ENCODE results near the gene ALLC. TPM values are rescaled to one million over a fixed set of nuclear protein-coding genes. Genes with fewer than 3 reads are reported as not detected.

Gene ALLC
- total and polyA plus RNA-seq, 9 of the 15 experiments (the other 6 are each of a cell fraction or from before 2014, with no cell fraction given): not detected

DNA sequence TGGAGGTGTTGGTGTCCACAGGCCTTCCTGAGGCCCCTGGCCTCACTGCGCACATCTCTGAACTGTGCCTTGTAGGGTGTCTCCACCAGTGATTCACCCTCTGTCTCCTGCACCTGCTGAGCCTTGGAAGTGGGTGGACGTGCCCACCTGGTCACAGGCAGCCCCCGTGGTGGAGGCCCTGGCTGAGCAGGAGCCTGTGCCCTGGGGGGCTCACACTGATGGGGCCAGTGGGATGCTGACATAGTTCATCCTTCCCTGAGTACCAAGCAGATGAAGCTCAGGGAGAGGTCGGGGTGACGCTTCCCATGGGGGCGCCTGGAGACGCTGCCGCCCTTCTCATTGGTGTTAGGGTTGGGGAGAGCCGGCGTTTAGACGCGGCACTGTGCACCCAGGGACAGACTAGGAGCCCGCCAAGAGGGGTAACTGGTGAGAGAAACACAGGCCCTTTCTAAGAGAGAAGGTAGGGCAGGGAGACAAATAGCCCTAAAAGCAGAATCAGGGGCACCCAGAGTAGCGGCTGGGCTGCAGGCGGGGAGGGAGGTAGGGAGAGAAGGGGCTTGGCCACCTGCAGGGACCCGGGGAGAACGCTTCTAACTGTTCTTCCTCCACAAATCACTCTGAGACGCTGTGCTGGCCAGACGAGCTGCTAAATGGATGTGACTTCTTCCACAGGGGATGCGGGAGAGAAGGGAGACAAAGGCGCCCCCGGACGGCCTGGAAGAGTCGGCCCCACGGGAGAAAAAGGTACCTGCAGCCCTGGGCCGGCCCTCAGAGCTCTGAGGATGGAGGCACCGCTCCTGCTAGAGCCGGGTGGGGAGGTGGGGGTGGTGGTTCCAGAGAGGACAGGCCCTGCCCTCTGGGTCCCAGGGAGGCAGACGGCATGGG is 45.1 kb upstream of the ALLC start:
- CTCF ChIA-PET (ENCODE audit: low intra/inter-chr PET ratio): no interaction called here
- Histone ChIP-seq H3K9me1 (ENCODE audit: control insufficient read depth, insufficient read depth, low read length) (no peaks in the 10 kb centered on the region), H3K36me3 (ENCODE audit: control insufficient read depth, insufficient read depth, low read length) (no peaks in the 10 kb centered on the region), H3K9ac (ENCODE audit: insufficient read depth in 1 of 2, low read depth in 2 of 2, low read length in 2 of 2) (no peak overlapping the region), H3K27me3 (ENCODE audit: control insufficient read depth in 2 of 2, insufficient read depth in 2 of 2, low read length in 2 of 2) (0 out of 5 replicates have a peak, but pooled peaks cover 0 to 5% of the 10 kb centered on the region in 2 experiments), H3K4me1 (replicated peaks in 1 of 2; ENCODE audit: control insufficient read depth in 2 of 2, insufficient read depth in 2 of 2, low read length in 2 of 2) (peaks cover 0 to 6% of the 10 kb centered on the region in 2 experiments; a peak in 2 of 5 replicates), H3K4me2 (ENCODE audit: insufficient read depth, low read length) (no peak overlapping the region), H4K20me1 (replicated peaks; ENCODE audit: control insufficient read depth, insufficient read depth, low read length) (no peaks in the 10 kb centered on the region), H2AFZ (ENCODE audit: low read depth, low read length) (no peak overlapping the region), H3K79me2 (ENCODE audit: control insufficient read depth, insufficient read depth, low read length) (no peaks in the 10 kb centered on the region), H3K9me3 (replicated peaks; ENCODE audit: control insufficient read depth, insufficient read depth, low read depth, low read length) (peaks cover 2% of the 10 kb centered on the region), H3K4me3 (no peak overlapping the region), H3K27ac (ENCODE audit: extremely low read depth, low read depth, low read length) (no peak overlapping the region)
- intact Hi-C loops (cut with micrococcal nuclease): no loop called here
- in situ Hi-C loops (cut with MboI): no loop called here
- no peak for DNase-seq (ENCODE audit: extremely low read depth in 1 of 4, low spot score in 3 of 4)
- 20% methylated on average over 26 of the region's 29 CpGs for WGBS (ENCODE audit: insufficient coverage, low coverage, missing lambda C conversion rate)
- FAIRE-seq: no peak
- BruUV-seq (replicated peaks): no TSS peak
- ATAC-seq: no peak
- POLR2A ChIA-PET: interaction anchor here (1.0 kb wide), 1 partner anchor 69 kb away, joined by 3 read pairs; no protein-coding TSS in a partner anchor
- TF ChIP-seq TRIM28 (IDR thresholded peaks at IDR 0.05): no peak
- no peak for TF ChIP-seq NFXL1 (CRISPR knock-in tag; IDR thresholded peaks at IDR 0.05)
- TF ChIP-seq YBX1 (IDR thresholded peaks at IDR 0.05): no peak
- no peak for TF ChIP-seq POLR2B (IDR thresholded peaks at IDR 0.05; ENCODE audit: low read depth, partially characterized antibody)
- TF ChIP-seq HCFC1 (IDR thresholded peaks at IDR 0.05; ENCODE audit: low read depth, low read length): no peak
- TF ChIP-seq, protein P1, sequence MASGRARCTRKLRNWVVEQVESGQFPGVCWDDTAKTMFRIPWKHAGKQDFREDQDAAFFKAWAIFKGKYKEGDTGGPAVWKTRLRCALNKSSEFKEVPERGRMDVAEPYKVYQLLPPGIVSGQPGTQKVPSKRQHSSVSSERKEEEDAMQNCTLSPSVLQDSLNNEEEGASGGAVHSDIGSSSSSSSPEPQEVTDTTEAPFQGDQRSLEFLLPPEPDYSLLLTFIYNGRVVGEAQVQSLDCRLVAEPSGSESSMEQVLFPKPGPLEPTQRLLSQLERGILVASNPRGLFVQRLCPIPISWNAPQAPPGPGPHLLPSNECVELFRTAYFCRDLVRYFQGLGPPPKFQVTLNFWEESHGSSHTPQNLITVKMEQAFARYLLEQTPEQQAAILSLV (tag; IDR thresholded peaks at IDR 0.05): no peak
- no peak for TF ChIP-seq SP1 (CRISPR knock-in tag; IDR thresholded peaks at IDR 0.05)
- TF ChIP-seq CC2D1A (IDR thresholded peaks at IDR 0.05): no peak
- TF ChIP-seq, protein P2, sequence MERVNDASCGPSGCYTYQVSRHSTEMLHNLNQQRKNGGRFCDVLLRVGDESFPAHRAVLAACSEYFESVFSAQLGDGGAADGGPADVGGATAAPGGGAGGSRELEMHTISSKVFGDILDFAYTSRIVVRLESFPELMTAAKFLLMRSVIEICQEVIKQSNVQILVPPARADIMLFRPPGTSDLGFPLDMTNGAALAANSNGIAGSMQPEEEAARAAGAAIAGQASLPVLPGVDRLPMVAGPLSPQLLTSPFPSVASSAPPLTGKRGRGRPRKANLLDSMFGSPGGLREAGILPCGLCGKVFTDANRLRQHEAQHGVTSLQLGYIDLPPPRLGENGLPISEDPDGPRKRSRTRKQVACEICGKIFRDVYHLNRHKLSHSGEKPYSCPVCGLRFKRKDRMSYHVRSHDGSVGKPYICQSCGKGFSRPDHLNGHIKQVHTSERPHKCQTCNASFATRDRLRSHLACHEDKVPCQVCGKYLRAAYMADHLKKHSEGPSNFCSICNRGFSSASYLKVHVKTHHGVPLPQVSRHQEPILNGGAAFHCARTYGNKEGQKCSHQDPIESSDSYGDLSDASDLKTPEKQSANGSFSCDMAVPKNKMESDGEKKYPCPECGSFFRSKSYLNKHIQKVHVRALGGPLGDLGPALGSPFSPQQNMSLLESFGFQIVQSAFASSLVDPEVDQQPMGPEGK (CRISPR knock-in tag; IDR thresholded peaks at IDR 0.05; ENCODE audit: borderline replicate concordance): no peak
- TF ChIP-seq U2AF2 (optimal IDR thresholded peaks at IDR 0.05; ENCODE audit: low read depth, low read length): no peak
- no peak for TF ChIP-seq DIDO1 (tag; IDR thresholded peaks at IDR 0.05; ENCODE audit: low read depth)
- no peak for TF ChIP-seq POLR2AphosphoS5 (IDR thresholded peaks at IDR 0.05; ENCODE audit: control insufficient read depth, insufficient read depth, low read depth, low read length)
- TF ChIP-seq KDM1A (IDR thresholded peaks at IDR 0.05): no peak
- TF ChIP-seq, protein P3, sequence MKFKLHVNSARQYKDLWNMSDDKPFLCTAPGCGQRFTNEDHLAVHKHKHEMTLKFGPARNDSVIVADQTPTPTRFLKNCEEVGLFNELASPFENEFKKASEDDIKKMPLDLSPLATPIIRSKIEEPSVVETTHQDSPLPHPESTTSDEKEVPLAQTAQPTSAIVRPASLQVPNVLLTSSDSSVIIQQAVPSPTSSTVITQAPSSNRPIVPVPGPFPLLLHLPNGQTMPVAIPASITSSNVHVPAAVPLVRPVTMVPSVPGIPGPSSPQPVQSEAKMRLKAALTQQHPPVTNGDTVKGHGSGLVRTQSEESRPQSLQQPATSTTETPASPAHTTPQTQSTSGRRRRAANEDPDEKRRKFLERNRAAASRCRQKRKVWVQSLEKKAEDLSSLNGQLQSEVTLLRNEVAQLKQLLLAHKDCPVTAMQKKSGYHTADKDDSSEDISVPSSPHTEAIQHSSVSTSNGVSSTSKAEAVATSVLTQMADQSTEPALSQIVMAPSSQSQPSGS (CRISPR knock-in tag; IDR thresholded peaks at IDR 0.05): no peak
- no peak for TF ChIP-seq MYC (IDR thresholded peaks at IDR 0.05; ENCODE audit: low read depth, low read length)
- no peak for TF ChIP-seq MYC (CRISPR knock-in tag; IDR thresholded peaks at IDR 0.05; ENCODE audit: borderline replicate concordance, low read depth)
- TF ChIP-seq NFE2 (IDR thresholded peaks at IDR 0.05; ENCODE audit: low read depth): no peak
- TF ChIP-seq MTF1 (CRISPR knock-in tag; IDR thresholded peaks at IDR 0.05; ENCODE audit: borderline replicate concordance): no peak

Data from K562 (cell line).